Ovary (tissue), 9 donors: ENCODE results near the gene ANO1. TPM values are rescaled to one million over a fixed set of nuclear protein-coding genes. Genes with fewer than 3 reads are reported as not detected.

ENCODE experiments used
- DNase-seq, 5 donors: peaks; one replicate each; pipeline ENCODE4 v3.0.0-alpha.2; 2019 to 2020
- H3K27ac ChIP-seq, 2 donors: fragments of 200-600 bp; one replicate each; pipeline versions ENCODE4 v1.5.1 to v1.8.0; 2019 to 2022
- H3K27me3 ChIP-seq: fragments of 200-600 bp; one replicate; pipeline ENCODE4 v1.8.0; 2022
- H3K36me3 ChIP-seq: fragments of 200-600 bp; sonication (generic); one replicate; pipeline ENCODE4 v1.5.1; 2019
- H3K4me1 ChIP-seq: one replicate; pipeline ENCODE4 v1.8.1; 2013; ENCODE audit warnings: mild to moderate bottlenecking, moderate library complexity; ENCODE audit not compliant: insufficient read depth
- H3K4me3 ChIP-seq: fragments of 200-600 bp; sonication (generic); one replicate; pipeline ENCODE4 v1.5.1; 2017
- H3K9me3 ChIP-seq, 2 donors: fragments of 200-600 bp in 1 of 2; sonication (generic) in 1 of 2; one replicate each; pipeline versions ENCODE4 v1.5.1 to v1.8.1; 2013 to 2019; ENCODE audit warnings: mild to moderate bottlenecking in 1 of 2, moderate library complexity in 1 of 2
- CTCF ChIP-seq, 3 donors: fragments of 450-650 bp in 2 of 3; fragments of 200-600 bp in 1 of 3; IDR thresholded peaks; one replicate each; pipeline versions ENCODE4 v1.5.1 to v1.8.0; 2016 to 2022; ENCODE audit warnings: antibody characterized with exemption in 3 of 3, mild to moderate bottlenecking in 1 of 3
- EP300 ChIP-seq: sonication (generic); formaldehyde crosslinking; IDR thresholded peaks from one replicate; pipeline ENCODE4 v1.6.1; 2017; ENCODE audit warnings: antibody characterized with exemption
- POLR2A ChIP-seq: fragments of 450-650 bp; IDR thresholded peaks from one replicate; pipeline ENCODE4 v1.6.1; 2017; ENCODE audit warnings: antibody characterized with exemption, mild to moderate bottlenecking, moderate library complexity
- WGBS, 3 donors: extraction: QIAGEN DNeasy Blood & Tissue Kit in 1 of 3; methylation state at CpG; one replicate each; pipeline versions ENCODE4 v1.1.5 to v1.1.7; 2013 to 2017; 5-methylcytosine and 5-hydroxymethylcytosine counted together
- intact Hi-C, 4 donors: fragments of 100-400 bp; cut with DNase I; formaldehyde crosslinking; loops; one replicate each; pipeline versions ENCODE4 v1.11.0 to v1.15.1; 2022 to 2023
- polyA plus RNA-seq, 2 donors: library from polyadenylated mRNA; stranded (reverse); fragments of 200-250 nt in 1 of 2; fragments of 350-450 nt in 1 of 2; fragmentation: Illumina TruSeq in 1 of 2; extraction: RNeasy Lipid Tissue Mini Kit (QIAGEN cat#74804) in 1 of 2; gene quantifications; one replicate each; pipeline ENCODE4 v1.2.3, GENCODE V29; 2013 to 2014
- total RNA-seq, 7 donors: library from RNA; depleted of rRNA in 2 of 7; stranded (reverse); fragments of >200 nt in 2 of 7; fragmentation: NEBNext Ultra II Directional in 3 of 7; extraction: Animal tissue kit (Norgen Biotek cat#: 25700) in 3 of 7; gene quantifications; one replicate each; pipeline versions ENCODE4 v1.1.0 to v1.2.4, GENCODE V29; 2016 to 2023
- donor health status: DM: no; HTN: no; CAD: no; lungs with moderate emphysema.
- donor health status: DM: no; HTN: no; CAD: no.
- donor health status: Bipolar disorder and iron deficiency.
- donor health status: DM: yes; HTN: yes; CAD: no.
- donor health status: DM: no; HTN: no; CAD: no.
- donor health status: DM: yes; HTN: yes; CAD: no.

The ANO1 gene
- total and polyA plus RNA-seq, 9 donors, result 1.7 to 59.1 (median 8.6) TPM

- TF ChIP-seq CTCF (IDR thresholded peaks at IDR 0.05), result no peak
- no peak for TF ChIP-seq POLR2A
- TF ChIP-seq EP300, result no peak
- intact Hi-C loops, result no loop called here
- no peak for DNase-seq
- Histone ChIP-seq H3K4me1 (no peaks in the 10 kb centered on the region), H3K4me3 (no peak overlapping the region), H3K36me3 (no peaks in the 10 kb centered on the region), H3K27me3 (no peaks in the 10 kb centered on the region), H3K9me3 (no peaks in the 10 kb centered on the region), H3K27ac (no peak overlapping the region)
- 47 to 57% (median 48%) methylated on average over 11 to 12 of the region's 12 CpGs for WGBS, 3 donors
These were observed 29.7 kb upstream of the ANO1 start for GRCh38 chr11:70048279-70049024.

GRCh38 chr11:70049045-70049444 lies 29.1 kb upstream of the ANO1 start:
- no peak overlapping the region for H3K27ac ChIP-seq
- H3K4me1 ChIP-seq, result no peaks in the 10 kb centered on the region
- no peak overlapping the region for H3K4me3 ChIP-seq
- WGBS, 3 donors, result 58 to 71% (median 64%) methylated on average over 5 of the region's 5 CpGs
- TF ChIP-seq POLR2A, result no peak
- no peak for TF ChIP-seq EP300
- TF ChIP-seq CTCF (IDR thresholded peaks at IDR 0.05), result no peak
- H3K36me3 ChIP-seq, result no peaks in the 10 kb centered on the region
- intact Hi-C loops, result no loop called here
- DNase-seq, result no peak
- H3K9me3 ChIP-seq, result no peaks in the 10 kb centered on the region
- no peaks in the 10 kb centered on the region for H3K27me3 ChIP-seq

- Histone ChIP-seq H3K9me3 (no peaks in the 10 kb centered on the region), H3K4me1 (no peaks in the 10 kb centered on the region), H3K4me3 (no peak overlapping the region), H3K27ac (no peak overlapping the region), H3K36me3 (no peaks in the 10 kb centered on the region), H3K27me3 (no peaks in the 10 kb centered on the region)
- TF ChIP-seq EP300 (no peak), POLR2A (no peak), CTCF (IDR thresholded peaks at IDR 0.05) (no peak)
- no peak for DNase-seq
- WGBS, 3 donors, result 64 to 68% (median 67%) methylated on average over 7 of the region's 7 CpGs
- intact Hi-C loops, result no loop called here
These were observed 27.9 kb upstream of the ANO1 start for GRCh38 chr11:70050243-70050642.

GRCh38 chr11:70054004-70054403 lies 24.1 kb upstream of the ANO1 start:
- TF ChIP-seq POLR2A (no peak), EP300 (no peak), CTCF (IDR thresholded peaks at IDR 0.05) (no peak)
- no peak for DNase-seq
- no peaks in the 10 kb centered on the region for H3K4me1 ChIP-seq
- H3K27ac ChIP-seq, result no peak overlapping the region
- H3K4me3 ChIP-seq, result no peak overlapping the region
- 78 to 86% (median 81%) methylated on average over 3 of the region's 3 CpGs for WGBS, 3 donors
- no peaks in the 10 kb centered on the region for H3K9me3 ChIP-seq
- H3K36me3 ChIP-seq, result no peaks in the 10 kb centered on the region
- H3K27me3 ChIP-seq, result no peaks in the 10 kb centered on the region
- intact Hi-C loops, result no loop called here
